ENCODE measurements around the gene CH25H.
"Not testable (repeated sequence)": the region's sequence is repeated elsewhere in the genome, so short reads cannot be mapped to it uniquely, and the experiment has no call there.

The CH25H gene

GRCh38 chr10:89207181-89207800, at the start of gene CH25H:
Gene CH25H (minus strand): TSS chr10:89207317. CDS start chr10:89207292, 25 bp downstream.
- peak; percentile 80 for DNase-seq

DNA sequence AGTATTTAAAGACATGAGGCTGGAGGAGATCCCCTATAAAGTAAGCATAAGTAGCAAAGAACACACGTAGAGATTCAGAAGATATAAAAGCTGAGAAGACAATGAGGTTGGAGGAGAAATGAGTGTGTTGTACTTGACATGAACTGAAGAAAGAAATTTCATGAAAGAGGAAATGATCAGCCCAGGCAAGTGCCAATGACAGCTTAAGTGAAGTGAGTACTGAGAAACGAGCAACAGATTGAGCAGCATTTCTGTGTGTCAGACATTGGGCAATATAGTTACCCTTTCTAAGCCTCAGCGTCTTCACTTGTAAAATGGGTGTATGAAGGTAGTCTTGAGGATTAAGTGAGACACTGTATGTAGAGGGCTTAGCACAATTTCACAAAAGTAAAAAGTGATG, 49.2 kb upstream of the CH25H start:
- DNase-seq = no peak

- DNase-seq = no peak
Measured at GRCh38 chr10:89255793-89256192, 48.7 kb upstream of the CH25H start.

GRCh38 chr10:89255091-89255579, 48.0 kb upstream of the CH25H start:
- DNase-seq = peak; percentile 31

- no peak for DNase-seq
Measured at GRCh38 chr10:89252225-89252585, 45.1 kb upstream of the CH25H start.

GRCh38 chr10:89251409-89252224, 44.5 kb upstream of the CH25H start, which contains the start of gene LIPA:
Gene LIPA (minus strand): TSS chr10:89251775. CDS start chr10:89247648, 4,127 bp downstream.
- DNase-seq = peak; percentile 97

GRCh38 chr10:89250865-89251408, 43.8 kb upstream of the CH25H start:
- no peak for DNase-seq

- no peak for DNase-seq
Measured at GRCh38 chr10:89248990-89249389, 41.9 kb upstream of the CH25H start.

DNA sequence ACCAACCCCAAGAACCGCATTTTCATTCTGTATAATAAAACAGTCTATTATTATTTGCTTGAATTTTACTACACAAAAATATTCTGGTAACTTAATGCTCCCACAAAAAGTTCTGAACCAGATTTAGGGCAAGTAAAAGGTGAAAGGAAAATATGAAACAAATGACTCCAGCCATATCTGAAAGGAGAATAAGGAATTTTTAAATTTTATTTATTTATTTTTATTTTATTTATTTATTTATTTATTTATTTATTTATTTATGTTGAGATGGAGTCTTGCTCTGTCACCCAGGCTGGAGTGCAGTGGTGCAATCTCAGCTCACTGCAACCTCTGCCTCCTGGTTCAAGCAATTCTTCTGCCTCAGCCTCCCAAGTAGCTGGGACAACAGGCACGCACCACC, 40.5 kb upstream of the CH25H start:
- not testable (repeated sequence) for DNase-seq

GRCh38 chr10:89245802-89246201, 38.7 kb upstream of the CH25H start:
- no peak for DNase-seq

DNA sequence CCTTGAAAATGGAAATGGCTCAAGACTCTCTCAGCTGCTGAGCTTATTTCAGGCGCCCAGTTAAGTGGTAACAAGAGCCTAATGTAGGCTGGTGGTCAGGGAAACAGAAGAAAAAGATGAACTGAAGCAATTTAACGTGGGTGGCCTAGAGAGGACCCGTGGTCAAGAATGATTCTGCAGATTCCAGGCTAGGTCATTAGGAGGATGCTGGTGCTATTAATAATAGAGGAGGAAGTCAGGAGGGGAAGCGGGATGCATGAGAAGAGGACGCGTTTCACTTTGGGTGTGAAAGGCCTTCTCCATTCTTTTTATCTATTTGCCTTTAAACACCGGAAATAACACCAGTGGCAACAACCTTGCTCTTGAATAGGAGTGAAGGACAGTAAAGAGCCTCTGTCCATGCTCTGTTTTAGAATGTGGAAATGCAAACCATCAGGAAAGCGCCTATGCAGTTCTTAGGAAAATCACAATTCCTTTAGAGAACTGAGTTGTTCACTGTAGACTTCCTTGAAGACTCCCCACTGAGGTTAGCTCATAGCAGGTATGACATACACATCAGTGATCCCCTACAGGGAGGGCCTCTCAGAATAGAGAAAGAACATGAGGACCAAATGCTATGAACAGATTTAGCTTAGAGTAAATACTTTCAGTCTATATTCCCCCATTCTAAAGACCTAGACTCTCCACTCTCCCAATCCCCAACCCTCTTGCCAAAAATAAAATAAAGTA, 35.9 kb upstream of the CH25H start:
- no peak for DNase-seq

- no peak for DNase-seq
Measured at GRCh38 chr10:89242345-89242684, 35.2 kb upstream of the CH25H start.

DNA sequence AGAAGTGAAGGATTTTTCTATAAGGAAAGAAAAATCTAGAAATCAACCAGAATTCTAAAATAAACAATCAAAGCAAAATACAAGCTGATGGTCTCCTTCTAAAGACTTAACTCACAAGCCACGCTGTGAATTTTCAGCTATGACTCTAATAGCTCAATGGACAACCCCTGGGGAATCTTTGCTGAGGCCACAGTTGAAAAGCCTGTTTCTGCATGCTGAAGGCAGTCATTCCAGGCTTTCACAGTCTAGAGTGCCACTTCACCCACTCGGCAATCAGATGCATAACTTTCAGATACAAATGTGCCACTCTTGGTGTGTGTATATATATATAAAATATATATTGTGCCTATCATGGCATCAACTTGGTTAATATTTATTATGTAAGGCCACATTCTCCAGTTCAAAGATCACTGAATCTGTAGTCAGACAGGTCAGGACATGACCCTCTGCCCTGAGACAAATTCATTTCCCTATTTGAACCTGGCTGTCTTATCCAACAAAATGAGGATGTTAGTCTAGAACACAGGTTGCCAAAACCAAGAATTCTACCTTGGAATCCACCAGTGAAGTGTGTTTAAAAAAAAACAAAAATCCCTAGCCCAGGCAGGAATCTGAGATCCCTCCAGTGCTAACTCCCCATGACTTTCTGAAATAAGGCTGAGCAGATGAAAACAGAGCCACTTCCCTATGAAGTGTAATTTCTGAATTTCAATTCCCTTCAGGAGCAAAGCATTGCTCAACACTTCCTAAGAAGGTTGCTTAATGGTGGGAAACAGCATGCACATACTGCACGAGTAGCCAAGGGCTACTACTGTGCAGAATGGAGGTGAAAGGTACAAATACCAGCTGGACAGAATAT, 34.6 kb upstream of the CH25H start:
- DNase-seq = no peak

- DNase-seq = no peak
Measured at GRCh38 chr10:89241026-89241425, 33.9 kb upstream of the CH25H start.

GRCh38 chr10:89240519-89240918, 33.4 kb upstream of the CH25H start:
- no peak for DNase-seq

DNA sequence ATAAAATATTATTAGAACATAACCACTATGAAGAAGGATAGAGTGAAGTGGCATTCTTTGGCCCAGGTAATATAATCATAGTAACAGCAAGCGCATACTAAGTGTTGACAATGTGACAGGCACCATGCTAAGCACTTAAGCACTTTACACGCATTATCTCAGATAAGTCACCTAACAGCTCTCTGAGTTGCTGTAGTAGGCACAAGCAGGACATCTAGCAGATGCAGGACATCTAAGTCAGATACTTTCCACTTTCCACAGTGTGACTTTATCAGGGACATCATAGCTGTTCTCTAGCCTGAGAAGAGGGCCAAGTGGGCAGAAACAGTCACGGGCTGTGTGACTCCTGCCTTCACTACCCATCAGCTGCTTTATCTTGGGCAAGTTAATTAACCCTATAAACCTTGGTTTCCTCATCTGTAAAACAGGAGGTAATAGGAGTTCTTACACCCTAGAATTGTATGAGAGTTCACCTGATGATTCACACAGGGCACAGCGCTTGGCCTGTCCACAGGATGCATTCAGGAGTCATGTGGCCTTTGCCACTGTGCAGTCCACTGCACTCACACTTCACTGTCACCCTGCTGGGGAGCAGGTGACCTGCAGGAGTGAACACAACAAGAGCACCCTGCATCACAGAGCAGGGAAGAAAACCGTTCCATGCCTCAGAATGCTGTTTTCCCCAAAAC, 32.0 kb upstream of the CH25H start:
- DNase-seq = no peak

- no peak for DNase-seq
Measured at GRCh38 chr10:89237849-89238248, 30.7 kb upstream of the CH25H start.

GRCh38 chr10:89236226-89236797, 29.2 kb upstream of the CH25H start:
- no peak for DNase-seq

DNA sequence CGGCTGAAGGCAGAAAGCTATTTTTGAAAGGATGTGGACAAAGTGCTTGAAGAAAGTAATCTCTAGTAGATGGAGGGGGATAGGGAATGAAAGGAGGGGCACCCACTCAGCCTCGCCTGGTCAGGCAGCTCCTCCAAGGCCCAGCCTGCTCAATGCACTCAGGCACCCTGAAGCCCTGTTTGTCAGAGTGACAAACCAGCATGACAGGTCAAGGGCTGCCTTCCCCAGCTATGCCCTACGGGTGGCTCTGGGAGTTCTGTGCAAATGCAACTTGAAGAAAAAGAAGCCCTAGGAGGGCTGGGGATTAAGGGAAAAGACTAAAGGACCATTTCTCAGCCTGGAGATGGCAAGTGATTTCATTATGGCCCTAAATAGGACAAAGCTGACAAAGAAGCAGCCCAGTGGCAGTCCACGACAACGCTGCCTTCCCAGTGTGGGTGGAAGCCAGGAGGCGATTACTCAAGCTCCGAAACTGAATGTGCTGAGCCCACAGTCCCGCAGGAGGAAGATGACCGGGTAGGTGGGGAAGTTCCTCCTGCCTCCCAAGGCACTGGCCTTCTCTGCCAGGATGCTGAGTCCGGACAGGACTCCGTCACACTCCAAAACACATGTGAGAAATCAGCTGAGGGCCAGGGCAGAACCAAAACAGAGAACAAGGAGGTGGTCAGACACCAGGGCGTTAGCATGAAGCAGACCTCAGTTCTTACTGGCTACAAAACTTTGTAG, 28.1 kb upstream of the CH25H start:
- no peak for DNase-seq

DNA sequence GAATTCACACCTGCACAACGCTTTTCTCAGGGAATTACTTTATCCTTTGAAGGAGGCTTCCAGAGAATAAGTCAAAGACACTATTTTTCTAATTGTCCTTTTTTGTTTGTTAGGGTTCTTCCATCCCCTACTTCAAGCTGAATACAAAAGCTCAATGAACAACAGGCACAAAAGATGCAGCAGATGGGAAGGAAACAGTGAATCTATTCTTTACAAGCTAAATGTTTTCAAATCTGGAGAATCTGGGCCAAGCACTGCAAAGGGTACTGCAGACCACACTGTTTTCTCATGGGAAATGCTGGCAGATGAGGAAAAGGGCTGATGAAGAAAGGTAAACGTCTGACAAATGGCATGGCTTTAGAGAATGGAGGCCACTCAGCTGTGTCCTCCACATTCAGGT, 25.9 kb upstream of the CH25H start:
- no peak for DNase-seq

DNA sequence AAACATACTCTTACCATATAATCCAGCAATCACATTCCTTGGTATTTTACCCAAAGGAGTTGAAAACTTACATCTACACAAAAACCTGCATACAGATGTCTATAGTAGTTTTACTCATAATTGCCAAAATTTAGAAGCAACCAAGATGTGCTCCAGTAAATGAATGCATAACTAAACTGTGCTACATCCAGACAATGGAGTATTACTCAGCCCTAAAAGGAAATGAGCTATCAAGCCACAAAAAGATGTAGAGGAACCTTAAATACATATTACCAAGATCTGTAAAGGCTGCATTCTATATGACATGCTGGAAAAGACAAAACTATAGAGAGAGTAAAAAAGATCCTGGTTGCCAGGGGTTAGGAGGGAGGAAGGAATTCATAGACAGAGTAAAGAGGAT, 21.8 kb upstream of the CH25H start:
- no peak for DNase-seq
